HG02943 (cell line): ENCODE measurements around the gene ARHGAP26.

ENCODE experiments used
- ATAC-seq: cut with Tn5 transposase; IDR thresholded peaks from one replicate; pipeline ENCODE4 v1.9.1; 2021; ENCODE audit warnings: mild to moderate bottlenecking, low read depth, moderate library complexity; ENCODE audit not compliant: unreplicated experiment

ARHGAP26 gene

DNA sequence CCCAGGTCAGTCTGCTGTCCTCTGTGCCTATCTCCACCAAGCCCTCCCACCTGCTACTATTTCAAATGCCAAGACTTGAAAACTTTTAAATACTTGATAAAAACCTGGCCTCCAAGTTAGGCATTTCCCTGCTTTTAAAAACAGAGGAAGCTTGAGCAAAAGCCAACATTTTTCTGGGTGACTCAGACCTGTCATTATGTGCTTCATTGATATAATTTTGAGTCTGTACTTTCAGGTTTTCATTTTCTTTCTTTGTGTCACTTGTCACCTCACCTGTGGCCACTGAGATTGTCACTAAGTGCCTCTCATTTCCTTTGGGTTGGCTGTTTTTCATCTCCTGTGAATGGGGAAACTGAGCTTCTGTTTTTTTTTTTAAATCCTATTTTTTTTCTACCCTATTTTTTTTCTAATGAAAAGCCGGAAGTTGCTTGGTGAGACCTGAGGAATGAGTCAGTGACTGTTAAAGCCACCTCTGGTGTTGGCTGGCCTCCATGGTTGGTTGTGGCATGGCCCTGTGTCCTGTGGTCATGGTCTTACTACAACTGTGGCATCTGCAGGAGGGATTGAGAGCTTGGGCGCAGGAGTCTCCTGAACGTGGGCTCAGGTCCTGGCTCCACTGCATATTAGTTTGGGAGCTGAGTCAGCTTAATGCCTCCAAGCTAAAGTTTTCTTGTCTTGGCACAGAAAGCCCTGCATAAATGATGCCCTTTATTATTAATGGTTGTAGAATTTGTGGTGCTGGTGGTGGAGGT lies 56.7 kb downstream of the ARHGAP26 start:
- no peak for ATAC-seq

DNA sequence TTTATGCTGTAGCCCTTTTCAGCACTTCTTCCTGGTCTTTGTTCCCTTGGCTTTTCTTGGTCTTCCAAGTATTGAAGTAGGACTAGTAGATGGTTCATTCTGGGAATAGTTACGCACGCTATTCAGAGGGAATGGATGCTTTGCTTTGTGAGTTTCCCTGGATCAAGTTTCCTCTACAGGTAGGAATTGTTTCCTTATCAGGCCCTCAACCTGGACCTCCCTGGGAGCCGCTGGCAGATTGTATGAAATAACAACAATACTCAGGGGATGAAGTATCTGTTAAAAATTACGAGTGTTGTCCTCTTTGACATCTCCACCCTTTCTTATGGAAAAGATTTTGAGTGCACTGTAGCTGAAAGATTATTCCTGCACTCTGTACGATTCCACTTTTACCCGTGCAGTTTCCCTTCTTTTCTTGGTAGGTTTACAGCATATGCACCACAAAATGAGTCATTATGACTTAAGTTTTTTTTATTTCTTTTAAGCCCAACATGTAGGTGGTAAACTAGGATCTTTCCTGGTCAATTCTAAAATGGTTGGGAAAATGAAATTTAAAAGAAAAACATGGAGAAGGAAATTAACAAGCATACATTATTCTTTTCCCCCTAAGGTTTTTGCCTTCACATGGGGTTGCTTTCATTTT lies 57.9 kb downstream of the ARHGAP26 start:
- no peak for ATAC-seq

DNA sequence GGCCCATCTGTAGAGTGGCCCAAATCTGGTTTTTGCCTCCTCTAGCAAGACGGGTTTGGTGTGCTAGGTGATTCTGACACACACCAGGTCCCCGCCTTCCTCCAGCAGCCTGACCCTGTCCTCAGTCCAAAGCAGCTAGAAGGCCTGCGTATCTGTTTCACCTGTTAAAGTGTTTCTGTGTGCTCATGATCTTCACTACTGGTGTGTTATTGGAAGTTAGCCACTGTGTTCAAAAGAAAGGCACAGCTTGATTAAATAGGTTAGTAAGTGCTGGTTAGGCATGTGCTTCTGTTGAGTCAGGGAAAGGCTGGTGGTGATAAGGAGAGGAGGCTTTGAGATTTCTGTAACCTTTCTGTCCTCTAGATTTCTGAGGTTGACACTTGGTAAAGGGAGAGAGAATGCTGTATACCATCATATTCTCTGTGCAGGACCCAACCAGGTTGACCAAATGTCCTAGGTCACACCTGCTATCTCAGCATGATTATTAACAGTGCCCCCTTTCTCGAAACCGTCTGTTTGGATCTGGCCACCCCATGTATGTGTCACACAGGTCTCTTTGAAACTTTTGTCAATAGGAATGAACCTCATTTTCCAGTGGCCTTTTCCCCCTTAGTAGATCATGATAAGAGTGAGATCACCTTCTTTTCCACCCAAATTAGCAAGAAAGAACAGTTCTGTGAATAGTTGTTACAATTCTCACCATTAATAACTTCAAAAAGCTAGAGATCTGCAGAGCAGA lies 58.8 kb downstream of the ARHGAP26 start:
- no peak for ATAC-seq

DNA sequence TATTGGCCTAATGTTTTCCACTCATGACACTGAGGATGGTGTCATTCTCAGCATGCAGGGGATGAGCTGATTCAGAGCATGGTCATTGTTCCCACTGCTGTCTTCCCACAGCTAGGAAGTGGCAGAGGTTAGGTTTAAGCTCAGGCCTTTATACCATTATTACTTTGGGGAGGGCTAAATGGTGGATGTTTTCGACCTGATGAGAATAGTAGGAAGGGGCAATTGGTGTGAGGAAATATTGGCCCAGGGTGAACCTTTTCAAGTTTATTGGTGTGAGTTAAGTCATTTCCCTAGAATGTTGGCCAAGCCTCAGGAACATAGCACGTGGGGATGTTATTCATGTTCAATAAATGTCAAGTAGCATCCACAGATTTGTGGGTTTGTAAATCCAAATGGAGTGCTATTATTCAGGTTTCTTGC lies 59.6 kb downstream of the ARHGAP26 start:
- no peak for ATAC-seq

DNA sequence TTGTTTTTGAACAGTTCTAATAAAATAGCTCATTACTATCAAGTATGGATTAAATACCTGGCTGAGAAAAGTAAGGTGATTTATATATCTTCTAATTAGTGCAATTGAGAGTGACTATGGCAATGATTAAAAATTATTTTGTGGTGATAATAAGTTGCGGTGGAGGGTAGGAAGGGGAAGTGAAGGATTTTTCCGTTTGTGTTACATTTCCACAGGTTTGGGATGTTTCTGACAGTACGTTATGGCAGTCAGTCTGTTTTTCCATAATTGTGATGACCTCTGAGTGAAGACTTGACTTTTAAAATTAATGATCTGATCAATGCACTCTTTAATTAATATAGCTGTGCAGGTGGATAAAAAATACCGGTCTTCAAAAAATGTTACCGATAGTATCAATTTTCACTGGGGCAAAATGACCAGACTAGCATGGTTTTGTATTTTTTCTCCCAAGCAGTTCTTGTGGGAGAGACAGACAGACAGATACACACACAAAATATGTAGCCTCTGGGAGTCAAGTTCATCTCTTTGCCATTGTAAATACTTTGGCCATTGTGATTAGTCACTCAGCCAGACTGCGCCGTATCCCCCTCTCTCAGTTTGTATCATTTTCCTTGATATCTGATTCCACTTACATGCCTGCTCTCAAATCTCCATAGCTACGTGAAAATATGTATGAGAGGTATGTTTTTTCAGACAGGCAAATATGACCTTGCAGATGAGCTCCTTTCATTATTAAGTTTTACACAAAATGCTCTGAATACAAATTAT lies 60.2 kb downstream of the ARHGAP26 start:
- ATAC-seq: no peak

DNA sequence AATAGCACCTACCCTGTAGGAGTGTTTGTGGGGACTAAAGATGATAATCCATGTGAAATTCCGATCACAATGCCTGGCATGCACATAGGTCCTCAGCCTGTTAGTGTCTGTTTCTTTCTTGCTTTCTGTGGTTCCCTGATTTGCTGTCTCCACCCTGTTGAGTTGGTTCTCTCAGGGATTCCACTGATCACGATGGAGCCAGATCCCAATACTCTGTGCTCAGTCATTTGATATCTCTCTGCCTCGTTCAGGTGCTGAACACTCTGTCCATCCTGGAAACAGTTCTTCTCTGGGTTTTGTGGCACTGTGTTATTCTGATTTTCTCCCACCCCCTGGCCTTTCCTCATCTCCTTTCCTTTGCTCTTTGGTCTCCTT lies 60.8 kb downstream of the ARHGAP26 start:
- no peak for ATAC-seq

DNA sequence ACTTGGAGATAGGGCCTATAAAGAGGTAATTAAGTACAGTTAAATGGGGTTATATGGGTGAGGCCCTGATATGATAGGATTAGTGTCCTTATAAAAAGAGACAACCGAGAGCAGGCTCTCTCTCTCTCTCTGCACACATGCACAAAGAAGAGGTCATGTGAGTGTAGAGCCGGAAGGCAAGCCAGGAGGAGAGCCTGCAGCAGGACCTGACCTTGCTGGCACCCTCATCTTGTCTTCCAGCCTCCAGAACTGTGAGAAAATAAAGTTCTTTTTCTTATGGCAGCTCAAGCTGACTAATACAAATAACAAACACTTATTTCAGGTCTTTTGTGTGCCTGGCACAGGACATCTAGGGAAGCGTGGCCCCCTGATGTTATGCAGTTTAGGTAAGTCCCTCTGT lies 62.1 kb downstream of the ARHGAP26 start:
- ATAC-seq: no peak

DNA sequence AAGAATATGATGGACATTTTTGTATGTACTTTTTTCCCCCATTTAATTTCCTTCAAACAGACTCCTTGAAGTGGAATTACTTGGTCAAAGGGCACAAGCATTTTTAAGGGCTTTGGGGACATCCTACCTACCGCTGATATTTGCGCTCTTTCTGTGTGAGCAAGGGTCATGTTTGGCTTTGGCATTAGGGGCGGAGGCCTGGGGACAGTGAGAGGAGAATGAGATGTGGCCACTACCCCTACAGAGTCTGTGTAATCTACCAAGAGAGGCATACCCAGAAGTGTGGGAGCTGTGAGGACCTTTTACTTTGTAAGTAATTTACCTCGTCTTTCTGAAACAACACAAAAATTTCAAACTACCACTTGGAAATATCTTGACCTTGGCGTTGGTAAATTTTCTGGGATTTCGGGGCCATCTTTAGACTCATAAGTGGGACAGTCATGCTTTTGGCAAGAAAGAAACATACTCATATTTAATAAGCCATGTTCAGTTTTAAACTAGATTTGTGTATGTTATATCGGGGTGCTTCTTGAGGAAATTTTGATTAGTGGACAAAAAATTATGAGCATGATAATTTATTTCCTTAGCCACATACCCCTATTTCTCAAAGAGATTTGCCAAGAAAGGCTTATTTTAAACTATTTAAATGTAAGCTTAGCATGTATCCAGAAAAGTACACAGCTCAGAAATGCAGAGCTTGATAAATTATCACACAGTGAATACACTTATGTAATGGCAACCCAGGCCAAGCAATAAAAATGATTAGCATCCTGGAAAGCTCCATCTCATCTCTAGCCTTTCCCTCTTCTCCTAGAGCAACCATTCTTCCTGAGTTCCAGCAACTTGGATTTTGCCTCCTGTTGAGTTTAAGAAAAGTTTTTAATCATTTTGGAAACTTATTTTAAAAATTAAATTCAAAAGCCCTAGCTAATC lies 63.6 kb downstream of the ARHGAP26 start:
- no peak for ATAC-seq

DNA sequence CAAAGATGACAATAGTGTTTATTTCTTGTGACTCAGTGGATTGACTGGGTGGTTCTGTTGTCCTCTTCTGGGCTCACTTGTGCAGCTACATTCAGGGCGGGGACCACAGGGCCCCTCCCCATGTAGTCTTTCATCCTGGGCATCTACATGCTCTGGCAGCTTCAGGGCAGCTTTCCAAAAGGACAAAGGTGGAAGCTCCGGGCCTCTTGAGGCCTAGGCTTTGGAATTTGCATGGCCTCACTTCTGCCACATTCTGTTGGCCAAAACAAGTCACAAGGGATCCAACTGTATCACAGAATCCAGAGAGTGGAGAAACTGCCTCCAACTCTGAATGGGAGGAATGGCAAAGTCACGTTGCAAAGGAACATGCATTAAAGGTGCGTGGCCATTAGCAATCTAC lies 64.3 kb downstream of the ARHGAP26 start:
- no peak for ATAC-seq

DNA sequence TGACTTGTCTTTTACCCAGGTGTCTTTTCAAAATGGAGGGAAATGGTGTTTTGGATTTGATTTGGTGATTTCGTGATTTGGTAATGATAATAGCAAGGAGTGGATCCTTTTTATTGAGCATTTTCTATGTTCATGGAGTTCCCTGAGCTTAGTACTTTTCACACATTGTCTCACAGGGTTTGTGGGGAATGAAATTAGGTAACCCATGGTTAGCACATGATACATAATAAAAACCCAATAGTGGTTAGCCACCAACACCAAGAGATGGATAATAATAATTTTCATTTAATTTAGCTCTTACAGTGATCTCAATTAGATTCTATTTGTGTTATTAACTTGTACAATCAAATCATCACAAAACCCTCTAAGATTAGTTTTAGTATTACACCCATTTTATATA lies 65.4 kb downstream of the ARHGAP26 start:
- ATAC-seq: no peak

DNA sequence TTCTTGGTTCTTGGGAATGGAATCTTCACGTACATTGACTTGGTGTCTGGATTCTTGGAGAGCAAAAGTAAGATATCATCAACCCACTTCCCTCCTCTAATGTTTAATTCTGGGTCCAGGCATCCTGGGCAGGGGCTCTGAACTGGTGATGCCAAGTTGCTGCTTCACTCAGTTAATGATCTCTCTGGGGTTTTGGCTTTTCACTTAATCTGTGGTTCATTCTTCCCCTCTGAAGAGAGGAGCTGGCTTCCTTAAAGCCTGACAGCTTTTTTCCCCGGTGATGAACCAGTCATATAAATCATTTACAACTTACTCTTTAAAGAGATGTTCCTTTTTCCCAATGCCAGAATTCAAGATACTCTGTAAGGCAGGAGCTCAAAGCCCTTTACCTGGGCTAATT lies 65.9 kb downstream of the ARHGAP26 start:
- ATAC-seq: peak; percentile 59

DNA sequence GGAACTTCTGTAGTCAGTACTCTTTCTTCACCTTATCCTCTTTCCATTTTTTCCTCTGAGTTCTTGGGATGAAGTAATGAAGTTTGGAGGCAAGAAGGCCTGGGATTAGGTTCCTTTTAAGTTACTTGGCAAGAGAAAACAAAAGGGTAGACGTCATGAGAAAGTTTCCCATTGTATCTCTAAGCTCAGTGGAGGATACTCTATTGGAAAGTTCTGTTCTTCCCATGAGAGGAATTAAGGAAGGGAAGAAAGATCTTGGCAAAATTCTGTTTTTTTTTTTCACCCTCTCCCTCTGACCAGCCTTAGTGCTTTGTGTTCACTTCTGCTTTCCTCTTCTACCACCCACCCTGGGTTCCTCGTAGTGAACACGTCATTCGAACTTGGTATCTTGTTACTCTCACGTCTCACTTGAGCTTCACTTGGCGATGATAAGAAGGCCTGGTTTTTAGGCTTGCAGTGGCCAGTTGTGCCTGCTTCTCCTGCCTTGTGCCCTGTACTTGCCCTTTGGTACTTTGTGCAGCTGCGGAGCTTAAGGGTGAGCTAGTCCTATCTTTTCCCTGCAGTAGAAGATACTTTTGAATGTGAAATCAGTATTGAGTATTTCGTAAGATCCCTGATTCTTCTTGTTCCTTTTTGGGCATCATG lies 67.0 kb downstream of the ARHGAP26 start:
- no peak for ATAC-seq

DNA sequence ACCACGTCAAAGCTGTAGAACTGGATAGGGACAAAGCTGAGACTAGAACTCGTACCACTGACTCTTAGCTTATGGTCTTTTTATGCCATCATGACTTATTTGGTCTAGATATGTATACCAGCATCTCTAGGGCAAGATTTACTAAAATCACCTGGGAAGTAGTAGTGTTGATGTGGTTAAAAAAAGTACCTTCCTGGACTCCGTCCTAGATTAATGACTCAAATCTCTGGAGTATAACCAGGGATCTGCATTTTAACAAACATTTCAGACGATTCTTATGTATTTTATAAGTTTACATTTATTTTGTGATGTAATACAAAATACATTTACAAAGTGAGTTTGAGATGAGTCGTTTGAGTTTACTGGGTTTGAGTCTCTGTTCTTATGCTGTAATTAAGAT lies 68.7 kb downstream of the ARHGAP26 start:
- ATAC-seq: no peak

DNA sequence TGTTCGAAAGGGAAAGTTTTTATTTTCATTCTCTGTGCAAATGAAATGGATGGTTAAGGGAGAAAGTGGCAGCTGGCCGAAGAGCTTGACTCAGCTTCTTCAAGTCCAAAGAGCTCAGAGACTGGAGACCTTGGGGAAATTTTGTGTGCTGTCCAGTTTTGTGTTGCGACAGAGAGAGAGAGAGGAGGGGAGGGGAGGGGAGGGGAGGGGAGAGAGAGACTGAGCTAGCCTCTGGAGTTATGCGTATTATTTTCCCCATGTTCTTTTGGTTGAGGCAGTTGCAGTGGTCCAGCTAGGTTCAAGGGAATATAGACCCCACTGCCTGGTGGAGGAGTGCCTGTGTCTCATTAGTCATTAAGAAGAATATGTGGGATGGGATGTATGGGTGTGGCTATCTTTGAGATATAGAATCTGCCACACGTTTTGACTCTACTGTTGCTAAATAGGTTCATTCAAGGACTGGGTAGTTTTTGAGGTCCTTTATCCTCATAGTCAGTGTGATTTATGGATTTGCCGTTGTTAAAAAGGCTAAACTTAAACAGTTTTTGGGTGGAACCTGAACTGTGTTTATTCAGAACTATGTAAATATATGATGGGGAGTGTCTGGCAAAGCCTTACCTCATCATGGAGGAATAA lies 69.7 kb downstream of the ARHGAP26 start:
- ATAC-seq: no peak

DNA sequence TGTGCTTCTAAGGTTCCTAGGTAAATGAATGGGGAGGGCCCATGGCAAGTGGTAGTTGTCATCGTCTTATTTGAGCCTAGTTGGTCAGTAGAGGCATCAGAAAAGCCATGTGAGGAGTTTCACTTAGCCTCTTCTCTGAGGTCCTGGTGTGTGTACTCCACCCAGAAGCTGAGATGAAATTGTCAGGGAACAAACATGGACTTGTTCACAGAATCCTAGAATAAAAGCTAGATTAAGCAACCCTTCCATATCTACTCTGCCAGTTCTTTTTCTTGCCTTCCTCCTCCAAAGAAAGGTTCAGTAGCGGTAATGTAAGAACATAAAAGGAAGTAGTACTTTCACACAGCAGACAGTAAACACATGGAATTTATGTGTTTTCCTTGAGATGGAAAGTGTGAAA lies 70.4 kb downstream of the ARHGAP26 start:
- no peak for ATAC-seq

DNA sequence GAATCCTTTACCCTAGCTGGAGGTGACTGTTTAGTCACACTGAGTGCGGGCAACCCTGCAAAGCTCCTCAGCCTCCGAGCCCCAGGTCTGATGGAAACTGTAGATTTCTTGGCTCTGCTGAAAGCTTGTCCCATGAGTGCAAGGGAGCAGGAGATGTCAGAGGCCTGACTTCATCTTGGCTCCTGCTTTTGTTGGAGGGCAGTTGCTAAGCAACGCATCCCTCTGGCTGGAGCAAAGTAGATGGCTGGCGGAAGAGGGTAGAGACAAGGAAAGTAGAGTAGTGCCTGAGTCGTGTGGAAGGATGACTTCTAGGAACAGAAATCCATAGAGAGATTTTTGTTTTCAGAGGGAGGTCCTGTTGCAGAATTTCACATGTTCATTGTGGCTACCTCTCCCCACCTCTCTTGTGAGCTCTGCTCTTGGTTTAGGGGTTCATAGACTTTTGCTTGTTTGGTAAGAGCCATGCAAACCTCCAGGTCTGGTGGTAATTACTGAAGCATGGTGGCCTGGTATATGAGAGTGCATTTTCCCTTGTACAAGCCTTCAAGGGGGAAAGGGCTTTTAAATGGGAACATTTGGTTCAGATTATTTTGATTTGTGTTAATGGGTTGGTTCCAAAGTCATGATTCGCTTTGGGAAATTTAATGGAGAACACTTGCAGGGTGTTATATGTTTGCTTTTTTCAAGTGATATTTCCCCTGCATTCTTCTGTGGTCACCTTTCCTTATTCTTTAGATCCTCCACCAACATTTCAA lies 71.5 kb downstream of the ARHGAP26 start:
- ATAC-seq: no peak

DNA sequence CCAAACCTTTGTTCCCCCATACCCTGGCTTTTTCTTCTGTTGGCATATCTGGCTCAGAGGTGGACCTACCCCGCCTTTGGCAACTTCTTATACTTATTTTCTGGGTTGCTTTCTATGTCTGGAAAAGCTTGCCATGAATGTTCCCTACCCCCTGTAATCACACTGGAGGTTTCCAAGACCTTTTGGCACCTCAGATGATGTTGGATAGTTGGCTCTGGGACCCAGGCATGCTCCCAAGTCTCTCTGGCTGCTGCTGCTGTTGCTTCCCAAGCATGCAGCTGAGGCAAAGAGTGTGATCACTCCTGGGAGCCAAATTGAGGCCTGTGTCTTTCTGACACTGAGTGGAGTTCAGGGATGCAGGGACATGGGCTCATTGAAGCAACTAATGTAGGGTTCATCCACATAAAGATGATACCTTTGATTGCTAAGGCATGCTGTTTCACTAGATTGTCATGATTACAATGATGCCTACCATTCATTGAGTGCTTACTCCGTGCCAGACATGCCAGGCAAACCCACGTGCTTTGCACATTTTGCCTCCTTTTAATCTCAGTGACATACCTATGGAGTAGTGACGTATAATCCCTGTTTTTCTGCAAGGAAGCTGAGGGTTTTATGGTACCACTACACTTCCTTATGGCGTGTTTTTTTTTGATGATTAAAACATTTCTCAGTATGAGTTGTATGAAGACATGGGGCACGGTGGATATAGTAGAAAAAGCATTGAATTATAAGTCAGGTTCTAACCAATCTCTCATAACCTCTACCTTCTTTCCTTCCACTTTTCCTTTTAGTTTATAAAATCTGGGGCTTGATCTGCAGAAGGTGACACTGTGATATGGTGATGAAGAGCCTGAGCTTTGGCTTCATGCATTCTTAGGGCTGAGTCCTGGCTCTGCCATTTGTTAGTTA lies 73.1 kb downstream of the ARHGAP26 start:
- ATAC-seq: no peak
